Fibroblast of the aortic adventitia (primary cell): ENCODE measurements around the gene DYNC1I1. TPM values are rescaled to one million over a fixed set of nuclear protein-coding genes. Genes with fewer than 3 reads are reported as not detected.

ENCODE experiments used
- DNase-seq: peaks from one replicate; pipeline ENCODE4 v3.0.0-alpha.2; 2010; ENCODE audit warnings: low read depth
- H3K4me3 ChIP-seq: 2 replicates; pipeline ENCODE4 v1.5.1; 2011; ENCODE audit warnings: low read depth, mild to moderate bottlenecking, control low read depth, low read length, moderate library complexity
- CTCF ChIP-seq: IDR thresholded peaks from 2 replicates; pipeline ENCODE4 v1.5.1; 2011; ENCODE audit warnings: mild to moderate bottlenecking, low read length, control low read depth, inconsistent platforms; ENCODE audit not compliant: insufficient read depth
- total RNA-seq: library from RNA; depleted of rRNA; stranded (reverse); fragments of >200 nt; gene quantifications from 2 replicates; pipeline ENCODE4 v1.2.3, GENCODE V29; 2012; ENCODE audit warnings: low replicate concordance

DYNC1I1 gene
- total RNA-seq, 1 donor = 0.54 TPM

DNA sequence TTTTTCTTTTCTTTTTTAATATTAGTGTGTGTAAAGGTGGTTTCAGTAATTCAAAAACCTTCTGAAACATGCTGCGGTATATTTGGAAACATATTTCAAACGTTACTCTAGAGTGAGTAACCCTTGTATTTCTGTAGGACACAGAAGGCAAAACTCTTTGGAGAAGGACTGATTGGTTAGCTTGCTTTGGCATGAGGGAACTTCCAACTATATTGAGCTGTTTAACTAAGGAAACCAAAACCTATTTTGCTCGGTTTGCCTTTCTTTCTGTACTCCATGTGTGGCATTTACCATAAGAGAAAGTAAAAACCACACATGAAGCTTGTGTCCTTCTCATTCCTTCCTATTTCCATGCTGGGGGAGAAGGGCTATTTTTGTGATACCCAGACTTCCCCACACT is 149.8 kb downstream of the DYNC1I1 start:
- peak; percentile 22 for DNase-seq
- no peak for TF ChIP-seq CTCF
- no peak overlapping the region for H3K4me3 ChIP-seq

DNA sequence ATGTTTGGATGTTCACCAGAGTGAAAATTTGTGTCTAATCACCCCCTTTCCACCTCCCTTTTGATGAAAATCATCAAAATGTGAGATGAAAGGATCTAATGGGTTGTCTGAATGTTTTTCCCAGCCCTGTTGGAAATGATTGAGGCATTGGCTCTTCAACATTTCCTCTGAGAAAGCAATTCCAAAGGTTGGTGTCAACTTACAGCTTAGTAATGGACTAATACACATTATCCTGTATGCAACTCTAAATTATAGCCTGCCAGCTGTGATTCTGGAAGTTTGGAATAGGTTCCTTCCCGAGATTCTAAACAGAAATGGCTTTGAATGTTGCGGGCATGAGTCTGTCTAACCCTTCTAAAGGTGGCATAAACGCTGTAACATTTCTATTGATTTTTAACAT is 152.9 kb downstream of the DYNC1I1 start:
- DNase-seq = no peak
- TF ChIP-seq CTCF = no peak
- no peak overlapping the region for H3K4me3 ChIP-seq

GRCh38 chr7:95925971-95926370 is 153.6 kb downstream of the DYNC1I1 start:
- no peak for DNase-seq
- no peak for TF ChIP-seq CTCF
- no peak overlapping the region for H3K4me3 ChIP-seq

DNA sequence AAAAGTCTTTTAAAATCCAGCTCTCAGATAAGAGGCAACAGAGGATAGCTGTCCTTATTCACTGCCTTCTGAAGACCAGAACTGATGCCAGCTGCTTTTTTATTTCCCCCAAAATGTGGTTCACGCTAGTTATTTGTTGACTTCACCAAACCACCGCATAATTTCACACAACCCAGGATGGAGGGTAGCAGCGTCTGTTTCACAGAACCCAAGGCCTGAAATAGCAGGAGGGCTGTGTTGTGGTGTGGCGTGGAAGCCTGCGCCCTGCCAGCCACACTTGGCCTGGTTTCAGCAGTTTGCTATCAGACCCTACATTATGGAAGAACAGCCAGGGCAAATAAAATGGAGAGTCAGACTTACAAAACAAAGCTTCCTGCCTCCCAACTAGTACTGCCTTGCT is 155.4 kb downstream of the DYNC1I1 start:
- no peak overlapping the region for H3K4me3 ChIP-seq
- TF ChIP-seq CTCF = no peak
- no peak for DNase-seq

- DNase-seq = no peak
- no peak overlapping the region for H3K4me3 ChIP-seq
- no peak for TF ChIP-seq CTCF
Observed at GRCh38 chr7:95929710-95930280, 157.4 kb downstream of the DYNC1I1 start.

DNA sequence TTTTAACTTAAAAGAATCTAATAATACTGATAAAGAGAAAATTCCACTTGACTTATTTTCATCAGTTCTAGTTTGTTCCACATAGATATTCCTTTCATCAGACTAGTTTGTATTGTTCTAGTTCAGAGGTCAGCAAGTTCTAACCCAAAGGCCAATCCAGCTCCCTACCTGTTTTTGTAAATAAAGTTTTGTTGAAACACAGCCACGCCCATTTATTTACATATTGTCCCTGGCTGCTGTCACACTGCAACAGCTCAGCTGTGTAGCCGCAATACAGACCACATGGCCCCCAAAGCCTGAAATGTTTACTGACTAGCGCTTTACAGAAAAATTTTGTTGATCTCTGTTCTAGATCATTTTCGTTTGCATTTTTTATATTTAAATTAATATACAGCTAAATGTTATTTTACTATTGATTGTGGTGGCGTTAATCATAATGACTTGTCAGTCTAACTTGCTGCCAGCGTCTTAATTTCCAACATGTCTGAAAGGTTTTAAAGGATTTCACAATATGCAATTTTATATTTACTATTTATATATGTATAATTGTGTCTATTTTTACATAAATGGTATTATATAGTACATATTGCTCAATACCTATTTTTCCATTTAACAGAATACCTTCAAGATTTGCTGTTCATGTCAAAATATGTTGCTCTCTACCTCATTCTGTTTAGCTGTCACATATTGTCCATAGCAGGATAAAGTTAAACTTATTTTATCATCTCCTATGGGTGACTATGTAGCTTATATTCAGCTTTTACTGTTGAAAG is 159.3 kb downstream of the DYNC1I1 start:
- TF ChIP-seq CTCF = no peak

More for the DNA sequence above, 159.3 kb downstream of the DYNC1I1 start:
- no peak for DNase-seq
- no peak overlapping the region for H3K4me3 ChIP-seq
